Measurements from ENCODE around the gene PLEKHG3.

The PLEKHG3 gene

GRCh38 chr14:64706593-64707193 is 2.5 kb downstream of the PLEKHG3 start:
- DNase-seq (ENCODE audit: low read depth): no peak
- no peak overlapping the region for H3K4me3 ChIP-seq (ENCODE audit: low read length)

GRCh38 chr14:64707661-64708060 is 3.4 kb downstream of the PLEKHG3 start:
- TF ChIP-seq, protein P1, sequence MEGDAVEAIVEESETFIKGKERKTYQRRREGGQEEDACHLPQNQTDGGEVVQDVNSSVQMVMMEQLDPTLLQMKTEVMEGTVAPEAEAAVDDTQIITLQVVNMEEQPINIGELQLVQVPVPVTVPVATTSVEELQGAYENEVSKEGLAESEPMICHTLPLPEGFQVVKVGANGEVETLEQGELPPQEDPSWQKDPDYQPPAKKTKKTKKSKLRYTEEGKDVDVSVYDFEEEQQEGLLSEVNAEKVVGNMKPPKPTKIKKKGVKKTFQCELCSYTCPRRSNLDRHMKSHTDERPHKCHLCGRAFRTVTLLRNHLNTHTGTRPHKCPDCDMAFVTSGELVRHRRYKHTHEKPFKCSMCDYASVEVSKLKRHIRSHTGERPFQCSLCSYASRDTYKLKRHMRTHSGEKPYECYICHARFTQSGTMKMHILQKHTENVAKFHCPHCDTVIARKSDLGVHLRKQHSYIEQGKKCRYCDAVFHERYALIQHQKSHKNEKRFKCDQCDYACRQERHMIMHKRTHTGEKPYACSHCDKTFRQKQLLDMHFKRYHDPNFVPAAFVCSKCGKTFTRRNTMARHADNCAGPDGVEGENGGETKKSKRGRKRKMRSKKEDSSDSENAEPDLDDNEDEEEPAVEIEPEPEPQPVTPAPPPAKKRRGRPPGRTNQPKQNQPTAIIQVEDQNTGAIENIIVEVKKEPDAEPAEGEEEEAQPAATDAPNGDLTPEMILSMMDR (conservative IDR thresholded peaks at IDR 0.05; ENCODE audit: low read depth, low read length): no peak
- H3K4me3 ChIP-seq (ENCODE audit: low read length): no peak overlapping the region
- DNase-seq (ENCODE audit: low read depth): no peak

More at GRCh38 chr14:64706593-64707193, 2.5 kb downstream of the PLEKHG3 start:
- TF ChIP-seq, protein P1 (conservative IDR thresholded peaks at IDR 0.05; ENCODE audit: low read depth, low read length): no peak

DNA sequence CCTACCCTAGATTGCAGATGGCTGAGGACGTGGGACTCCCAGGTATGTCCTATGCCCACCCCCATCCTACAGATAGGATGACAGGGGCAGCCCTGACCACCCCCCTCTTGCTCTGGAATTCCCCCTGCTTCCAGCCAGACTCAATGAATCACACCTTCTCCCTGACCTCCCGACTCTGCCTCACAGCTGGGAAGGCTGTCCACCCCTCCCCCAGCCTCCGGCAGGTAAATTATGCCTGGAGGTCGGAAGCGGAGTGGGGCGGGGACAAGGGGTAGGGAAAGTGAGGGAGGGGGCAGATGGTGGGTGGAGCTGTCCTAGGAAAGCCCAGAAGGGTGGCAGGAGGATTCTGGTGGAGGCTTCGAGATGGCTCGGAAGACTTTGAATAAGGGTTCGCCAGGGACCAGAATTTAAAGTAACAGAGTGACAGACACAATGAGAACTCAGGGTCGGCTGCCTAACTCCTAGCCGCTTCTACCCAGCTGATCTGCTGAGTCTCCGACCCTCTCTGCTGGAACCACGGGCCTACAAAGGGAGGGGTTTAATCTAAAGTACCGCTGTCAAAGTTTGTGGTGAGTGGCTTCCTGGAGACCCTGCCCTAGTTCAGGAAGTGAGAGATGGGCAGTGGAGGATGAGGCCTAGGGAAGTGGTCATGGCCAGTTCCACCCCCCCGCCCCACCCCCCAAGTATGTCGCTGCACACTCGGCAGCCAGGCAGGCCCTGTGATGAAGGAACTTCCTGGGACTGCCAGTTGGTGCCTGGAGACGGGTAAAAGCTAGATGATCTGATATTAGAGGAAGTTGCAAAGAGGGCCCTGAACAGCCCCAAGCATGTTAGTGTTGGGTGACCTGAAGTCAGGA is 4.2 kb downstream of the PLEKHG3 start:
- DNase-seq (ENCODE audit: low read depth): no peak
- TF ChIP-seq, protein P1 (conservative IDR thresholded peaks at IDR 0.05; ENCODE audit: low read depth, low read length): no peak
- H3K4me3 ChIP-seq (ENCODE audit: low read length): no peak overlapping the region

DNA sequence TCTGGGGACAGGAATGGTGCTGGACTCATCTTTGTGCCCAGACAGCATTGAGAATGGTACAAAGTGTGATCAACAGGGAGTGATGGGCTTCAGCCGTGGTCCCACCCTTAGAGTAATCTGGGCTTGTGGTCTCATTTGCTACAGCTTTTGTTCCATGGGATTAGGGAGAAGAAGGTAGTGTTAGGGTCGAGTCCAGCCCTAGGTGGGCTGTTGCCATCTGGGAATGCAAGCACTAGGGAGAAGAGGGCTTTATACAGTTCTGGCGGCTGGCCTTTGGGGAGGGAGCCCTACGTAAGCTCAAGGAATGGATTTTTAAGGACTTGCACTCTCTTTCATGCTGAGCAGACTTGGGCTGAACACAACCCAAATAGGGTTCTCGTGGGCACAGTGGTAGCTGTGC is 4.9 kb downstream of the PLEKHG3 start:
- TF ChIP-seq, protein P1 (conservative IDR thresholded peaks at IDR 0.05; ENCODE audit: low read depth, low read length): no peak
- no peak overlapping the region for H3K4me3 ChIP-seq (ENCODE audit: low read length)
- no peak for DNase-seq (ENCODE audit: low read depth)

DNA sequence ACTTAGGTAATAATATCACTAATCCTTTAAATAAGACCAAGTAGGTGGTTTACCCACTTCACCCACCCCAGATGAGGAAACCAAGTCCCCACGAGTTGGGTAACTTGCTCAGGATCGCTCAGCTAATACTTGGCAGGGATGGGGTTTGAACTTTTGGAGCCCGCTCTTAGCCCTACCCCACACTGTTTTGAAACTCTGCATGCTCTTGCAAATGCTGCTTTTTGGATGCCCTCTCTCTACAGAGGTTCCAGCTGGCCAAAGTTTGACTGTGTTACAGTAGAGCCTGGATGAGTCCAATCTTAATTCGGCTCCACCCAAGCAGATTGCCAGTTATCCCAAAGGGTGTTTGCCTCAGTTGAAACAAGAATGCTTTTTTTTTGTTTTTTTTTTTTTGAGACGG is 6.8 kb downstream of the PLEKHG3 start:
- no peak overlapping the region for H3K4me3 ChIP-seq (ENCODE audit: low read length)
- DNase-seq (ENCODE audit: low read depth): no peak
- TF ChIP-seq, protein P1 (conservative IDR thresholded peaks at IDR 0.05; ENCODE audit: low read depth, low read length): no peak

- no peak overlapping the region for H3K4me3 ChIP-seq (ENCODE audit: low read length)
- TF ChIP-seq, protein P1 (conservative IDR thresholded peaks at IDR 0.05; ENCODE audit: low read depth, low read length): no peak
- DNase-seq (ENCODE audit: low read depth): no peak
These were observed 9.5 kb downstream of the PLEKHG3 start for GRCh38 chr14:64713677-64714076.
